Measurements from ENCODE around the gene LHFPL3. TPM values are rescaled to one million over a fixed set of nuclear protein-coding genes. Genes with fewer than 3 reads are reported as not detected.
A peak's percentile ranks its signal among the peaks of the same experiment; 100 is the strongest.

The LHFPL3 gene
- polyA plus RNA-seq, 3 donors: 5.6 to 8.4 (median 6.5) TPM

DNA sequence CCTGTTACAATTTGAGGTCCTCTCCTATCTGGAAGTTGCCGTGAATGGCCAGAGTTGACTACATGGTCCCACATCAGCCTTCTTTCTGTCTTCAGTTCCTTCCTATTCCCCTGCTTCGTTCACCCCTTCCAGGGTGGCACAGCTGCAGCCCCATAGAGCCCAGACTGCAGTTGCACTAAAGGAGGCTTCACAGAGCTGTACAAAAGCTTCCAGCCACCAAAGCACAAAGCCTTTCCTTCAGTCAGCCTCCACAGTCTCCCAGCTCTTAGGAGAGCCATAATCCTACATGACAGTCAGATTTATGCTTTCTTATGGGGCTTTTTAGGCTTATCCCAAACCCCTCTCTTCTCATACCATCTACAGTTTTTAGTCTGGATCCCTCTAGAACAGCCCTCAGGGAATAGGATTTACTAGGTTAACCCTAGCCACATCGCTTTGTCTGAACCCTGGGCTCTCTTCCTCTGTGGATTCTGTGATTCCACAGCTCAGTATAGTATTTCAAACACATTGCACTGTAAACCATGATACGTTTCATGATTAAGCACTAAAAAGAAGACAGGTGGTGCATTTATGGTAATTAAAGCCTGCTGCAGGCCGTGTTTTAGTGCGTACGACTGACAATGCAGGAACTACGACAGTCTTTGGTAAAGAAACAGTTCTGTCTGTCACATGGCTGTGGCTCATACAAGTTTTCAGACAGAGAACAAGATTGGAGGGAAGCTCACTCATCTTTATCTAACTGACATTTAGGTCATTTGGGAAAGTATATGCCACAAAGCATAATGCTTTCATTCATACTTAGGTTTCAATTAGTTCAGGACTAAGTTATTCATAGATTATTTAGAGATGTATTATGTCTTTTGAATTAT lies 477.3 kb downstream of the LHFPL3 start:
- DNase-seq (ENCODE audit: extremely low read depth in 1 of 11, low read depth in 9 of 11, low spot score in 4 of 11): no peak

DNA sequence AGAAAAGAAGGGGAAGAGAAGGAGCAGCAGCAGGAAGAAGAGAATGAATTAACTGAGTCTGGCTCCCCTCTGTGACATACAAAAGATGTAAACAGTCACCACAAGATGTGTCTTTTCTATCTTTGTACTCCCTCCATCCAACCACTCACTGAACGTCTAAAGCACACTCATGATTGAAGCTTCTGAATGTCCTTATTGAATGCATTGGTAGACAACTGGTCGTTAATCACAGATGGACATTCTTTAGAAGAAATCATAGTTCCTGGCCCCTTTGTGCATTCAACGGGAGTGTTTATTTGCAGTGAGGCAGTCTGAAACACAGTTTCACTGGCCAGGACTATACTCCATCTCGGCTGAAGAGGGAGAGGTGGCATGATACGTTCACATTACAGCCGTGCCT lies 479.3 kb downstream of the LHFPL3 start:
- DNase-seq (ENCODE audit: extremely low read depth in 1 of 11, low read depth in 9 of 11, low spot score in 4 of 11): no peak

DNA sequence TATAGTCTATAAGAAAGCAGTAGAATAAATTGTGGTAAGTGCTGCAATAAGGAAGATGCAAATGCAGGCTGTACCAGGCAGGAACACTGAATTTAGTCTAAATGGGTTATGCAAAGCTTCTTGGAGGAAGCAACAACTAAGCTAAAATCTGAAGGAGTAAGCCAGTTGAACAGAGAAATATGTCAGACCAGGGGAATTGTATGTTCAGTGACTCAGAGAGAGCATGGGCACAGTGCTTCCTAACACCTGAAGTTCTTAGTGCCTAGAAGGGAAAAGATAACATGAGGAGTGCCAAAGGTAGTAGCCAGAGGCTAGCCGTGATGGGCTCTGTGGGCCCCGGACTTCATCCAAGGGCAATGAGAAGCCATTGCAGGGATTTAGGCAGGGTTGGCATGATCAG lies 481.5 kb downstream of the LHFPL3 start:
- no peak for DNase-seq (ENCODE audit: extremely low read depth in 1 of 11, low read depth in 9 of 11, low spot score in 4 of 11)

DNA sequence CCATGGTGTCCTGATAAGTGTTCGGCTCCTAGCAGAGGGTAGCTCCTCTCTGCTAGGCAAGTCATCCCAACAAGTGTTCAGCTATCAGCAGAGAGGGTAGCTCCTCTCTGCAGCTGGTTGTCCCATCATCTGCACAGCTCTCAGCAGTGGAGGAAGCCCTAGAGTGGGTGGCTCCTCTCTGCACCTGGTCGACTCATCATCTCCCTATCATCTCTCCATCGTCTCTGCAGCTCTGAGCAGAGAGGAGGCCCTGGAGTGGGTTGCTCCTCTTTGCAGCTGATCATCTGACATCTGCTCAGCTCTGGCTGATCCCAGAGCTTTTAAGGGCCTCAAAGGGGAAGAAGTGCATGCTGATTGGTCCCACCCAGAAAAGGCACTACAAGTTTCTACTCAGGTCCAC lies 485.7 kb downstream of the LHFPL3 start:
- DNase-seq (ENCODE audit: extremely low read depth in 1 of 11, low read depth in 9 of 11, low spot score in 4 of 11): no peak

DNA sequence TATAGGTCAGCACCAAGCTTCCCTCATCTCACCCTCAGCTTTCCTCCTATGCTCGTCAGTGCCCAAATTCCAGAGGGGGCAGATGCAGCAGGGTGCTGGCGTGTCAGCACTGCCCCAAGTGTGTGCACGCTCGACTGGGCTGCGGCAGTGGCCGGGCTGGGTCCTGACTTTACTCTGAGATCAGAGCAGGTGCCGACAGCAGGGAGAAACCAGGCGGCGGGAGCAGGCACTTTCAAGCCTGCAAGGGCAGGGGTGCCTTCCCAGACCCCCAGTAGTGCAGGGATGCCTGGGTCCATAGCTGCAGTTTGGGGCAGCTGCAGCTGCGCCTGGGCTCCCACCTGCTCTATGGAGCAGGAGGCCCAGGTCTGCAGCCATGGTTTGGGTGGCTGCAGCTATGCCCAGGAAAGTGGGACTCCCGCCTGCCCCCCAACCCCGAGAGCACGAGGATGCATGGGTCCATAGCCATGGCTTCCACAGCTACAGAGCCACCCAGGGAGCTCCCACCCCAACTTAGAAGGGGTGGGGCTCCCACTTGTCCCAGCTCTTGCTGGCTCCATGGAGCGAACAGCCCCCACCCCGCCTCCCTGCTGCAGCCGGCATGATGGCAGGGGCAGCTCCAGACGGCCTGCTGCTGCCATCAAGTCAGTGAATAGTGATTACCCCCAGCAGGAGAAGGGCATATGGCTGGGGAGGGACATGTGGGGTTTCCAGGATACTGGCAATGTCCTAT lies 486.4 kb downstream of the LHFPL3 start:
- no peak for DNase-seq (ENCODE audit: extremely low read depth in 1 of 11, low read depth in 9 of 11, low spot score in 4 of 11)

DNA sequence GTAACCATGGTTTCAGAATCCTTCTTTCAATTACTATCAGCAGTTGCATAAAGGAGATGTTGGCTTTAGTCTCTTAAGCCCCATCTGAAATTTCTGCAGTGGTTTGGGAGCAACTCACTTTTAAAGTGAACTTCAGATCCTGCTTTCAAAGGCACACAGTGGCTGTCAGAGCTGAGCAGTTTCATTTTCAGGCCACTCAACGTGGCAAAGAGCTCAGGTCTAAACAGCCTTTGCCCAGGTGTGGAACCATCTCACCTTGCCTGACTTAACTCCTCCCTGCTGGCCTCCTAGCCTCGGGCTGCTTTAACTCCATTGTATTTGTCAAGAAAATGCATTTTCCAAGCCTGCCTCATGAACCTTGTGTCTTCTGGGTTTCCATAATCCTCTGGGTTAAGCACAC lies 488.1 kb downstream of the LHFPL3 start:
- DNase-seq (ENCODE audit: extremely low read depth in 1 of 11, low read depth in 9 of 11, low spot score in 4 of 11): no peak

DNA sequence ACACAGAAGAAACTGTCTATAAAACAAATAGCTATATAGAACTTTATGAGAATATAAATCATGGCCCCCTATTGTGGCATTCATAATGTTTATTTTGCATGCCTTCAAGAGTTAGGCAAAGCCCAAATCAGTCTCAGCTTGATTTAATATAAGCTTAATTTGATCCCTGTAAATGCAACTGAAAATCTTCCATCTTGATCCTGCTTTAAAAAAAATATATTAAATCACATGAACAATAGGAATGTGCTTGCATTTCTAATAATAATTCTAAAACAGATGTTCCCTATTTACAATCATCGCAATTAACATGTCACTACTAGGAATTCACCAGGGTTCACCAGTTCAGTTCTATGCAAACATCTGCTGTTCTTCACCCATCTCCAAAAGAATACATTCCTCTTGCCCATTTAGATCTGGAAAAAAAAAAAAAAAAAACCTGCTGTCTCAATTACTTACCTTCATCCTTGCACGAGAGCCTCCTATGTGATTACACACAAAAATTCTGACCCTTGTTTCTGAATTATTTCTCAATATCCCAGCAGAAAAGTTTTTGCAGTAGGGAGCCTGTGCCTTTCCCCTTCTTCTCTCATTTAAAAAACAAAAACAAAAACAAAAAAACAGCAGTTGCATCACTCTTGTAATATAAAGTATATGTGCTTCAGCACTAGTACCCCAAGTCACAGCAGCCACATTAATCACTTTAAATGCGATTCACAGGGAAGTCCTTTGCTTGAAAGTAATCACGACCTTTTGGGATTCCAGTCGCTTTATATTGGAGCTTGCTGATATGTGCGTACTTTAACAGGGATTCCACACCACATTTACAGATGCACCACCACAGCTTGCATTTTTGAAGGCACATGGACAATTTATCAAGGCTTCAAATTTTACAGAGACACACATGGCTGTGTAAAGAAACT lies 490.8 kb downstream of the LHFPL3 start:
- peak in 6 of 11 donors; percentile 26 to 53 (median 40) for DNase-seq (ENCODE audit: extremely low read depth in 1 of 11, low read depth in 9 of 11, low spot score in 4 of 11)

DNA sequence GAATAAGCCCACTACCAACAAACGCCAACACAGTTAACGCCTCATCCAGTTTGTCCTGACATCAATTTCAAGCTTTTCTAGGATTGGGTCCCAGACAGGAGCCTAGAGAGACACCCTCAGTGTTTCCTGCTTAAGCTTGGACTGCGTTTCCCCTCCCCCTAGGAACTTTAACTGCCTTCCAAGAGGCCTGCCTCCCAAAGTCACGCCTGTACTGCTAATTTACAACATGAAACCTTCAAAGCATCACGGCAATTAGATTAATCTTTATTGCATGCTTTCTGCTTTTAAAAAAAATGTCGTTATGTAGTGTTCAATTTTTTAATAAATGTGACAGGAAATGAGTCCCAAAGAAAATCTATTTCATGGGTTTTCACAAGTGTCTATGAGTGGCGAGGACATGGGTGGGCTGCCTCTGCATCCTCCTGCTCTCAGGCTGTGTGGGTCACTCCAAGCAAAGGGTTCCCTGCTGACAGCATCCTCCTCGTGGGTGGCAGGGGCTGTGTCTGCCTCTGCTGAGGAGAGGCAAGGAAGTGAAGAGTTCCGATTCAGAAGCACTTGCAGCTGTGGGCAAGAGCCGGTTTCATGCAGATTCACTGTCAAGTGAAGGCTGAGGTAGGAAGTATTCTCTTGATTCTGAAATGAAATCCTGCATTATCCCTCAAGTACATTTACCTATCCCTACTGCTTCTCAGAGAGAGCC lies 492.6 kb downstream of the LHFPL3 start:
- DNase-seq (ENCODE audit: extremely low read depth in 1 of 11, low read depth in 9 of 11, low spot score in 4 of 11): peak in 6 of 11 donors; percentile 18 to 50 (median 32)

DNA sequence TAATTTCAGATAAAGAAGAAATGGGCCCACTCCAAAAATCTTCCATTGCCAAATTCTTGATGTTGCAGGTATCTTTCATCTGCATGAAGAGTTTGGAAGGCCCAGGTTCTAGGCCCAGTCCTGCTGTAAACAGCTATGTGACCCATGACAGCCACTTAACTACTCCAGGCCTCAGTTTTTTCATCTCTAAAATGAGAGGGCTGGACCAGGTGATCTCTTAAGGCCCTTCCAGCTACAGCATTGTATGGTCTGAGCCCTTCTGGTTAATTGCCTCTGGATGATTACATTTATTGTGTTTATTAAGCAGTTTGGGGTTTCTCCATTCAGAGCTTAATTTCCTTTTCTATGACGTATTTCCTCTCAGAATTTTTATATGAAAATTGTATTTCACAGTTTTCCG lies 494.8 kb downstream of the LHFPL3 start:
- no peak for DNase-seq (ENCODE audit: extremely low read depth in 1 of 11, low read depth in 9 of 11, low spot score in 4 of 11)

DNA sequence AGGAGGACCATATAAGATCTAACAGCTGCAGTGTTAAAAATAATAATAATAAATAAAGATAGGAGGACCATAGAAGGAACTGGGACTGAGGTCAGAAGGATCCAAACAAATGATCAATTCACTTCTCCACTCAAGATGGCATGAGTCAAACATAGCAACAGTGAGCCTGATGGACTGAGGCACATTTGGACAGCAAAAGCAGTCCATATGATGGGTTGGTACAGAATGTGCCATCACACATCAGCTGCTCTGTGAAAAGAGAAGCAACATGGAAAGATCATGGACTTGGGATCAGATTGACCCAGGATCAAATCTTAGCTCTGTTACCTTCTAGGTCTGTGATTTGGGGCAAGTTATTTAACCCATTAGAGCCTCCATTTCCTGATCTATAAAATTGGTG lies 496.7 kb downstream of the LHFPL3 start:
- no peak for DNase-seq (ENCODE audit: extremely low read depth in 1 of 11, low read depth in 9 of 11, low spot score in 4 of 11)

DNA sequence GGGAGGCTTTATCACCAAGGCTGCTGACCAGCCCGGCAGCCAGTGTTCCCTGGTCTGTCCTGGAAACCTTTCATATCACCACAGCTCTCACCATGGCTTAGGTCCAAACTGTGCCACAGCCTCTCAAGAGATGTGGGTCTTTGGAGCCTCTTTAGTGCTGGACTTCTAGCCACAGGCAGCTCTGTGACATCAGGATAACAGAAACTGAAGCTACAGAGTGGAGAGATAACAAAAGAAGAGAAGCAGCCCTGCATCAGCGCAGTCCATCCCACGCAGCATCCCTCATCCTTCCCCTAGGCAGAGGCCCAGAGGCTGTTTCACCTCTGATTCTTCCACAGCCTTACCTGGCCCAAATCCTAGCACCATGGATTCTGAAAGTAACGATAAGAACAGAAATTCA lies 497.7 kb downstream of the LHFPL3 start:
- DNase-seq (ENCODE audit: extremely low read depth in 1 of 11, low read depth in 9 of 11, low spot score in 4 of 11): no peak

DNA sequence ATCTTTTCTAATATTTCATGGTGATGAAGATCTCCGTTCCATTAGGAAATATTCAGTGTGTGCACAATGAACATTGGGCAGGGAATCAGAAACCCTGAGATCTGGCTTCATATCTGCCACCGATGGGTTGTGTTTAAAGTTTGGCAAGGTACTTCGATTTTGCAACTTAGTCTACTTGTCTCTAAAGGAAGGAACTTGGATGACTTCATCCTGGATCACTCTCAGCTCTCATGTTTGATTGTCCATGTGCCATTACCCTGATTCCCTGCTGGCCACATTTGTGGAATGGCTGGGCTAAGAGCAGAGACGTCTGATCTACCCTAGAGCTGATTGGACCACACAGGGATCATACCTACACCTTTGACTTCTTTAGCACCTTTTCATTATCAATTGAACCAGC lies 508.6 kb downstream of the LHFPL3 start:
- DNase-seq (ENCODE audit: extremely low read depth in 1 of 11, low read depth in 9 of 11, low spot score in 4 of 11): no peak

DNA sequence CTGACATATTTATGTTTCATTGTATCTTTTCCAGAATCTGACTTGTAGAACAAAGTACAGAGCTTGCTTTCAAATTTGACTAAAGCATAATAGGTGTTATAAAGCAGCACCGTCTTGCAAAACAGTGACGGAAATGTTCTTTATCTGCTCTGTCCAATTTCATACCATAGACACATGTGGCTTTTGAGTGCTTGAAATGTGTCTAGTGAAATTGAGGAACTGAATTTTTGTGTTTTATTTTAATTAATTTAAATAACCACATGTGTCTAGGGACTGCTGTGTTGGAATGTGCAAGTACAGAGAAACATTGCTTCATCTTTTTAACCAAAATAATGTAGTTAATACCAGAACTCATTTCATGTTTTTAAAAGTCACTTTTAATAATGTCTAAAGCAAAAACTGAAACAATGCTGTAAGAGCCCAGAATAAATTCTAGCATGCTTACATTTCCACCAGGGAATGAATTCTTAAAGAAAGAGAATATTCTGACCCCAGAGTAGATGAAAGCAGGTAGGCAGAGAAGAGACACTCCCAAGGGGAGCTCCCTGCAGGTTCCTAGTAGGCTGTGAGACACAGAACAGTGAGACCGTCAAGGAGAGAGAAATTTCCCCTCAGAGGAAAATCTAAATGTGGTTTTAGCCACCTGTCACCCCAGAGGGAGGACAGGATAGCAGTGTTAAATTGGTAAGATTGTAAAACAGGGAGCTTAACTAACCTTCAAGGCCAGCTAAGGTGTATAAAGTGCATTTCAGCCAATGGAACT lies 510.3 kb downstream of the LHFPL3 start:
- DNase-seq (ENCODE audit: extremely low read depth in 1 of 11, low read depth in 9 of 11, low spot score in 4 of 11): no peak

DNA sequence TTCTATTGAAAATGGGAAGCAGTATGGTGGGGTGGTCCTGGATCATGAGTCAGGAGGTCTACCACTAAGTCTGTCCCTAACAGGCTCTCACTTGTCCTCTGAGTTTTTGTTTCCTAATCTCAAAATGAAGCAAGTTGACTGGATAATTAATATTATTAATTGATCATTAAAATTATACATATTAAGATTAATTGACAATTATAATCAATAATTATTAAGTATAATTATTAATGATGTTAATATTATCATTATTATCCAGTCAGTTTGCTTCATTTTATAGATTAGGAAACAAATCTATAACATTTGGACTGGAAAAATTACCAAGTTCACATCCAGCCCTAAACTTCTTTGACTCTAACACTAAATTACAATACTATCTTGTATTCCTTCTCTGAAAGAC lies 511.4 kb downstream of the LHFPL3 start:
- DNase-seq (ENCODE audit: extremely low read depth in 1 of 11, low read depth in 9 of 11, low spot score in 4 of 11): no peak

DNA sequence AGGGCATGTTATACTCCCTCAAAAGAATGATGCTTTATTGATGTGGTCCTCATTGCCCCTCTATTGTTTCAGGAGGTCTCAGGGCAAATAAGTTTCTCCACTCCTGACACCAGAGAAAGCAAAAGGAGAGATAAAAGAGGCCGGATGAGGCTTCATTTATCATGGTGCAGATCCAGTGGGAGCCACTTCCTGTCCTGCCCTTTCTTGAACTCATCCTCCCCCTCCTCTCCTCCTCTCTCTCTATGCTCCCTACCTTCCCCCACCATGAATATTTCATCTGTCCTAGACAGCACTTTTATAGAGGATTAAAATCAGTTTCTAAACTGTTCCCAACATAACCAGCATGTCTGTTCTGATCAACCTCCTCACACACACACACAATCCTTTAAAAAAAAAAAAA lies 513.4 kb downstream of the LHFPL3 start:
- DNase-seq (ENCODE audit: extremely low read depth in 1 of 11, low read depth in 9 of 11, low spot score in 4 of 11): no peak

DNA sequence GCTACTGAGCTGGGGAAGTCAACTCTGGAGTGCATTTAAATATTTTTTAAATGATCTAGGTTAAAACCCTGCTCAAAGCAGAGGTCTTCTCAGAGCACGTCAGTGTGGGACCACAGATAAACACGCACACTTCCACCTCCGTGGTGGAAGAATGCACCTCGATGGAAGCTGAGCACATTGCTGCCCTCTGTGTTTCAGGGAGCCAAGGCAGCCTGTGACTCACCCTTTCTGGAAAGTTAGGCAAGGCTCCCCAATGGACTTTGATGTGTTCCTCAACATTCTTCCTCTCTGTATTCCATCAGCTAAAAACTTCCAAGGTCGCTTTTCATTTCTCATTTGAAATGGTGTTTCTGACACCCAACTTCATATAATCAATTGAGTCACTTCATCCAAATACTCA lies 514.8 kb downstream of the LHFPL3 start:
- DNase-seq (ENCODE audit: extremely low read depth in 1 of 11, low read depth in 9 of 11, low spot score in 4 of 11): no peak

DNA sequence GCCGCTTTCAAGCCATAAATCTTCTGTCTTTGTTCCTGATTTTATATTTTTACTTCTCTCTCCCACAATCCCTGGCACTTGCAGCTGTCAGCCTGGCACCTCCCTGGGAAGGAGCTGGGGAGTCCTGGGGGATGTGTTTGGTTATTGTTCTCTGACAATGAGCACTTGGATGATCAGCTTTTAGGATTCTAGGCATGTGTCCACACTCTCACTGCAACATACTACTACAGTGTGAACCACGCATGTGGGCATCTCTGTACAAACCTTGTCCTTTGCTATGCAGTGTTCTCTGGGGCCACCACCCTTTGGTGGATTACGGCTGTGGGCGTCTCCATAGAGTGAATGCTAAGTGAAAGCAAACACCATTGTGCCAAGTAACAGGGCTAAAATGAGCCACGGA lies 517.2 kb downstream of the LHFPL3 start:
- DNase-seq (ENCODE audit: extremely low read depth in 1 of 11, low read depth in 9 of 11, low spot score in 4 of 11): no peak

DNA sequence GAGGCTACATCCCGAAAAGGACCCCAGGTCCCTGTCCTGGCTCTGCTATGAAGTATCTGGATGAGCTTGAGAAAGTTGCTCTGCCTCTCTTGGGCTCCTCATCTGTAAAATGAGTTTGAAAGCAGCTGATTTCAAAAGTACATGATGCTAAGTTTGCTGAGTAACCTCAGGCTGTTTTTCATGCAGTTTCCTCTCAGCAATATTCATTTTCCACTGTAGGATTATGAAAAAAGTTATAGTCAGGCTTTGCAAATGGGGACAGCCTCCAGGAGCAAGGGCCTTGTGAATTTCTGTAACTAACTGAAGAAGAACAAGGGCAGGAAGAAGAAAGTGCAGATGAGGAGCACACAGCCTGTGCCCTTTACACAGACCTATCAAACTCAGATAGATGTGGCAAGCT lies 518.3 kb downstream of the LHFPL3 start:
- no peak for DNase-seq (ENCODE audit: extremely low read depth in 1 of 11, low read depth in 9 of 11, low spot score in 4 of 11)

All from renal cortex interstitium (tissue), 11 donors.